ENCODE measurements around the gene HDAC4. TPM values are rescaled to one million over a fixed set of nuclear protein-coding genes. Genes with fewer than 3 reads are reported as not detected.
A peak's percentile ranks its signal among the peaks of the same experiment; 100 is the strongest.

The HDAC4 gene
- total RNA-seq, 1 experiment from 2014 or later, result 44.4 TPM

GRCh38 chr2:239271471-239271870 is 129.3 kb downstream of the HDAC4 start:
- Mint-ChIP-seq H3K9me3 (no peaks in the 10 kb centered on the region), H3K4me3 (no peak overlapping the region), H3K27me3 (ENCODE audit: low read depth) (no peaks in the 10 kb centered on the region), H3K27ac (peak overlapping the region; percentile 82; the same call in 1 of the 2 replicates), H3K36me3 (no peaks in the 10 kb centered on the region), H3K4me1 (peaks cover 78% of the 10 kb centered on the region)
- TF ChIP-seq, protein P1, sequence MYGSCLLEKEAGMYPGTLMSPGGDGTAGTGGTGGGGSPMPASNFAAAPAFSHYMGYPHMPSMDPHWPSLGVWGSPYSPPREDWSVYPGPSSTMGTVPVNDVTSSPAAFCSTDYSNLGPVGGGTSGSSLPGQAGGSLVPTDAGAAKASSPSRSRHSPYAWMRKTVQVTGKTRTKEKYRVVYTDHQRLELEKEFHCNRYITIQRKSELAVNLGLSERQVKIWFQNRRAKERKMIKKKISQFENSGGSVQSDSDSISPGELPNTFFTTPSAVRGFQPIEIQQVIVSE (CRISPR knock-in tag; IDR thresholded peaks at IDR 0.05; ENCODE audit: borderline replicate concordance), result no peak
- no peak for TF ChIP-seq NR2C2 (CRISPR knock-in tag; IDR thresholded peaks at IDR 0.05)
- TF ChIP-seq HMGXB4 (CRISPR knock-in tag; IDR thresholded peaks at IDR 0.05), result no peak
- no peak for TF ChIP-seq NFATC4 (CRISPR knock-in tag; IDR thresholded peaks at IDR 0.05)
- TF ChIP-seq, protein P2, sequence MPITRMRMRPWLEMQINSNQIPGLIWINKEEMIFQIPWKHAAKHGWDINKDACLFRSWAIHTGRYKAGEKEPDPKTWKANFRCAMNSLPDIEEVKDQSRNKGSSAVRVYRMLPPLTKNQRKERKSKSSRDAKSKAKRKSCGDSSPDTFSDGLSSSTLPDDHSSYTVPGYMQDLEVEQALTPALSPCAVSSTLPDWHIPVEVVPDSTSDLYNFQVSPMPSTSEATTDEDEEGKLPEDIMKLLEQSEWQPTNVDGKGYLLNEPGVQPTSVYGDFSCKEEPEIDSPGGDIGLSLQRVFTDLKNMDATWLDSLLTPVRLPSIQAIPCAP (CRISPR knock-in tag; IDR thresholded peaks at IDR 0.05), result no peak
- TF ChIP-seq, protein P3, sequence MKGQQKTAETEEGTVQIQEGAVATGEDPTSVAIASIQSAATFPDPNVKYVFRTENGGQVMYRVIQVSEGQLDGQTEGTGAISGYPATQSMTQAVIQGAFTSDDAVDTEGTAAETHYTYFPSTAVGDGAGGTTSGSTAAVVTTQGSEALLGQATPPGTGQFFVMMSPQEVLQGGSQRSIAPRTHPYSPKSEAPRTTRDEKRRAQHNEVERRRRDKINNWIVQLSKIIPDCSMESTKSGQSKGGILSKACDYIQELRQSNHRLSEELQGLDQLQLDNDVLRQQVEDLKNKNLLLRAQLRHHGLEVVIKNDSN (CRISPR knock-in tag; IDR thresholded peaks at IDR 0.05), result no peak
- no peak for TF ChIP-seq FOXK1 (CRISPR knock-in tag; IDR thresholded peaks at IDR 0.05)
- no peak for TF ChIP-seq MYBL2 (CRISPR knock-in tag; IDR thresholded peaks at IDR 0.05)
- no peak for TF ChIP-seq E2F1 (CRISPR knock-in tag; IDR thresholded peaks at IDR 0.05)
- CTCF ChIA-PET, result no interaction called here
- DNase-seq (ENCODE audit: low spot score) (no peak), ATAC-seq (no peak)
- POLR2A ChIA-PET, result interaction anchor here (0.6 kb wide), 1 partner anchor 755 kb away, joined by 4 read pairs; no protein-coding TSS in a partner anchor

- H3K27me3 Mint-ChIP-seq (ENCODE audit: low read depth), result no peaks in the 10 kb centered on the region
- H3K4me3 Mint-ChIP-seq, result no peak overlapping the region
- H3K36me3 Mint-ChIP-seq, result no peaks in the 10 kb centered on the region
- POLR2A ChIA-PET, result no interaction called here
- DNase-seq (ENCODE audit: low spot score) (no peak), ATAC-seq (no peak)
- peak overlapping the region; percentile 28; the same call in 1 of the 2 replicates for H3K27ac Mint-ChIP-seq
- H3K9me3 Mint-ChIP-seq, result no peaks in the 10 kb centered on the region
- CTCF ChIA-PET, result interaction anchor here (1.2 kb wide), 1 partner anchor 23 kb away, joined by 3 read pairs; no protein-coding TSS in a partner anchor
- peaks cover 84% of the 10 kb centered on the region for H3K4me1 Mint-ChIP-seq
- TF ChIP-seq NFE2L1 (CRISPR knock-in tag; IDR thresholded peaks at IDR 0.05) (no peak), ATF6 (CRISPR knock-in tag; IDR thresholded peaks at IDR 0.05) (no peak), JUN (CRISPR knock-in tag; IDR thresholded peaks at IDR 0.05) (no peak), FOXJ3 (CRISPR knock-in tag; IDR thresholded peaks at IDR 0.05; ENCODE audit: borderline replicate concordance) (no peak), SMAD4 (CRISPR knock-in tag; IDR thresholded peaks at IDR 0.05) (no peak), OVOL2 (CRISPR knock-in tag; IDR thresholded peaks at IDR 0.05; ENCODE audit: borderline replicate concordance) (no peak), ZNF232 (CRISPR knock-in tag; IDR thresholded peaks at IDR 0.05) (no peak), SMAD3 (CRISPR knock-in tag; IDR thresholded peaks at IDR 0.05; ENCODE audit: borderline replicate concordance) (no peak), ZNF671 (CRISPR knock-in tag; IDR thresholded peaks at IDR 0.05) (no peak), RORB (CRISPR knock-in tag; IDR thresholded peaks at IDR 0.05) (no peak)
- TF ChIP-seq, protein P4, sequence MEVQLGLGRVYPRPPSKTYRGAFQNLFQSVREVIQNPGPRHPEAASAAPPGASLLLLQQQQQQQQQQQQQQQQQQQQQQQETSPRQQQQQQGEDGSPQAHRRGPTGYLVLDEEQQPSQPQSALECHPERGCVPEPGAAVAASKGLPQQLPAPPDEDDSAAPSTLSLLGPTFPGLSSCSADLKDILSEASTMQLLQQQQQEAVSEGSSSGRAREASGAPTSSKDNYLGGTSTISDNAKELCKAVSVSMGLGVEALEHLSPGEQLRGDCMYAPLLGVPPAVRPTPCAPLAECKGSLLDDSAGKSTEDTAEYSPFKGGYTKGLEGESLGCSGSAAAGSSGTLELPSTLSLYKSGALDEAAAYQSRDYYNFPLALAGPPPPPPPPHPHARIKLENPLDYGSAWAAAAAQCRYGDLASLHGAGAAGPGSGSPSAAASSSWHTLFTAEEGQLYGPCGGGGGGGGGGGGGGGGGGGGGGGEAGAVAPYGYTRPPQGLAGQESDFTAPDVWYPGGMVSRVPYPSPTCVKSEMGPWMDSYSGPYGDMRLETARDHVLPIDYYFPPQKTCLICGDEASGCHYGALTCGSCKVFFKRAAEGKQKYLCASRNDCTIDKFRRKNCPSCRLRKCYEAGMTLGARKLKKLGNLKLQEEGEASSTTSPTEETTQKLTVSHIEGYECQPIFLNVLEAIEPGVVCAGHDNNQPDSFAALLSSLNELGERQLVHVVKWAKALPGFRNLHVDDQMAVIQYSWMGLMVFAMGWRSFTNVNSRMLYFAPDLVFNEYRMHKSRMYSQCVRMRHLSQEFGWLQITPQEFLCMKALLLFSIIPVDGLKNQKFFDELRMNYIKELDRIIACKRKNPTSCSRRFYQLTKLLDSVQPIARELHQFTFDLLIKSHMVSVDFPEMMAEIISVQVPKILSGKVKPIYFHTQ (CRISPR knock-in tag; IDR thresholded peaks at IDR 0.05), result no peak
- TF ChIP-seq, protein P5, sequence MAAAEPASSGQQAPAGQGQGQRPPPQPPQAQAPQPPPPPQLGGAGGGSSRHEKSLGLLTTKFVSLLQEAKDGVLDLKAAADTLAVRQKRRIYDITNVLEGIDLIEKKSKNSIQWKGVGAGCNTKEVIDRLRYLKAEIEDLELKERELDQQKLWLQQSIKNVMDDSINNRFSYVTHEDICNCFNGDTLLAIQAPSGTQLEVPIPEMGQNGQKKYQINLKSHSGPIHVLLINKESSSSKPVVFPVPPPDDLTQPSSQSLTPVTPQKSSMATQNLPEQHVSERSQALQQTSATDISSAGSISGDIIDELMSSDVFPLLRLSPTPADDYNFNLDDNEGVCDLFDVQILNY (CRISPR knock-in tag; IDR thresholded peaks at IDR 0.05), result no peak
Observed at GRCh38 chr2:239269916-239270315, 130.9 kb downstream of the HDAC4 start.

Measured in WTC11 (cell line).